ENCODE data around the gene DCC. TPM values are rescaled to one million over a fixed set of nuclear protein-coding genes. Genes with fewer than 3 reads are reported as not detected.

Gene DCC
- total and polyA plus RNA-seq, 2 experiments from 2014 or later = 0.27 to 0.38 TPM

- no peak for DNase-seq (ENCODE audit: low read depth in 1 of 2, low spot score in 1 of 2)
Observed at GRCh38 chr18:53169346-53169745, 829.3 kb downstream of the DCC start.

GRCh38 chr18:53191634-53192033, 851.6 kb downstream of the DCC start:
- Histone ChIP-seq H3K27ac (no peak overlapping the region), H3K27me3 (no peaks in the 10 kb centered on the region), H3K4me3 (no peak overlapping the region), H3K4me1 (ENCODE audit: low read depth) (no peaks in the 10 kb centered on the region), H3K36me3 (no peaks in the 10 kb centered on the region), H3K9me3 (ENCODE audit: low read depth) (no peaks in the 10 kb centered on the region)
- DNase-seq (ENCODE audit: low read depth in 1 of 2, low spot score in 1 of 2) = no peak
- no peak for TF ChIP-seq CTCF (IDR thresholded peaks at IDR 0.05; ENCODE audit: low read depth, low read length)

More at GRCh38 chr18:53169346-53169745, 829.3 kb downstream of the DCC start:
- no peaks in the 10 kb centered on the region for H3K36me3 ChIP-seq
- H3K4me1 ChIP-seq (ENCODE audit: low read depth) = no peaks in the 10 kb centered on the region
- H3K9me3 ChIP-seq (ENCODE audit: low read depth) = no peaks in the 10 kb centered on the region
- TF ChIP-seq CTCF (IDR thresholded peaks at IDR 0.05; ENCODE audit: low read depth, low read length) = no peak
- H3K27me3 ChIP-seq = no peaks in the 10 kb centered on the region
- H3K4me3 ChIP-seq = no peak overlapping the region
- no peak overlapping the region for H3K27ac ChIP-seq

GRCh38 chr18:53193870-53194269, 853.9 kb downstream of the DCC start:
- Histone ChIP-seq H3K27ac (no peak overlapping the region), H3K9me3 (ENCODE audit: low read depth) (no peaks in the 10 kb centered on the region), H3K4me3 (no peak overlapping the region), H3K36me3 (no peaks in the 10 kb centered on the region), H3K27me3 (no peaks in the 10 kb centered on the region), H3K4me1 (ENCODE audit: low read depth) (no peaks in the 10 kb centered on the region)
- no peak for DNase-seq (ENCODE audit: low read depth in 1 of 2, low spot score in 1 of 2)
- TF ChIP-seq CTCF (IDR thresholded peaks at IDR 0.05; ENCODE audit: low read depth, low read length) = no peak

GRCh38 chr18:53219853-53220252, 879.9 kb downstream of the DCC start:
- no peak for DNase-seq (ENCODE audit: low read depth in 1 of 2, low spot score in 1 of 2)
- Histone ChIP-seq H3K36me3 (no peaks in the 10 kb centered on the region), H3K27ac (no peak overlapping the region), H3K9me3 (ENCODE audit: low read depth) (no peaks in the 10 kb centered on the region), H3K27me3 (no peaks in the 10 kb centered on the region), H3K4me3 (no peak overlapping the region), H3K4me1 (ENCODE audit: low read depth) (no peaks in the 10 kb centered on the region)
- TF ChIP-seq CTCF (IDR thresholded peaks at IDR 0.05; ENCODE audit: low read depth, low read length) = no peak

- Histone ChIP-seq H3K4me1 (ENCODE audit: low read depth) (no peaks in the 10 kb centered on the region), H3K27ac (no peak overlapping the region), H3K9me3 (ENCODE audit: low read depth) (no peaks in the 10 kb centered on the region), H3K36me3 (no peaks in the 10 kb centered on the region), H3K27me3 (no peaks in the 10 kb centered on the region), H3K4me3 (no peak overlapping the region)
- TF ChIP-seq CTCF (IDR thresholded peaks at IDR 0.05; ENCODE audit: low read depth, low read length) = no peak
- no peak for DNase-seq (ENCODE audit: low read depth in 1 of 2, low spot score in 1 of 2)
Observed at GRCh38 chr18:53224128-53224778, 884.3 kb downstream of the DCC start.
